ENCODE measurements around the gene SMYD4. TPM values are rescaled to one million over a fixed set of nuclear protein-coding genes. Genes with fewer than 3 reads are reported as not detected.
A peak's percentile ranks its signal among the peaks of the same experiment; 100 is the strongest.

The SMYD4 gene
- 10 to 100 TPM in 4 of 8 experiments, 1 to 10 TPM in 4; 5.4 to 16.6 (median 9.8) TPM for total RNA-seq

- in situ Hi-C loops (cut with MboI; ENCODE audit: low pct_unique_long_range_greater_than_20kb in 2 of 9, low sequenced_read_pairs in 9 of 9, unreplicated experiment in 9 of 9) = no loop called here
- Histone ChIP-seq H3K4me3 (peak within 1 kb of the TSS; percentile 64 to 90 (median 86)), H3K27ac (peak within 1 kb of the TSS; percentile 16 to 51), H3K4me1 (replicated peaks in 1 of 2) (peaks cover 7% of the 10 kb centered on the region in 2 donors)
- ATAC-seq (replicated peaks in 6 of 8) = peak; percentile 97 to 99 (median 99)
- WGBS, 10 experiments = 0% methylated on average over 1 of the region's 83 CpGs; no CpG with 5 or more reads in 9 of the 10 experiments
Observed at GRCh38 chr17:1829592-1830257, at the start of gene SMYD4, which contains the start of gene RPA1. TSS of gene SMYD4 (minus strand) at chr17:1829902. CDS start at chr17:1827994, 1,908 bp downstream. TSS of gene RPA1 (plus strand) at chr17:1830005. CDS start at chr17:1830094, 89 bp downstream.

- WGBS, 10 experiments = 17 to 100% (median 92%) methylated on average over 1 to 13 of the region's 17 CpGs; no CpG with 5 or more reads in 2 of the 10 experiments
- Histone ChIP-seq H3K4me1 (replicated peaks in 1 of 2) (no peaks in the 10 kb centered on the region), H3K27ac (no peak overlapping the region), H3K4me3 (no peak overlapping the region)
- in situ Hi-C loops (cut with MboI; ENCODE audit: low pct_unique_long_range_greater_than_20kb in 2 of 9, low sequenced_read_pairs in 9 of 9, unreplicated experiment in 9 of 9) = loop anchor here in 1 of 9 experiments (25.0 kb wide), 1 partner anchor 384 kb away; no protein-coding TSS in a partner anchor
- no peak for ATAC-seq (replicated peaks in 6 of 8)
Observed at GRCh38 chr17:1878419-1879121, 48.9 kb upstream of the SMYD4 start.

- WGBS, 10 experiments = 70 to 100% (median 94%) methylated on average over 1 to 4 of the region's 4 CpGs; no CpG with 5 or more reads in 1 of the 10 experiments
- Histone ChIP-seq H3K4me3 (no peak overlapping the region), H3K27ac (no peak overlapping the region), H3K4me1 (replicated peaks in 1 of 2) (no peaks in the 10 kb centered on the region)
- in situ Hi-C loops (cut with MboI; ENCODE audit: low pct_unique_long_range_greater_than_20kb in 2 of 9, low sequenced_read_pairs in 9 of 9, unreplicated experiment in 9 of 9) = loop anchor here in 1 of 9 experiments (25.0 kb wide), 1 partner anchor 387 kb away; no protein-coding TSS in a partner anchor
- no peak for ATAC-seq (replicated peaks in 6 of 8)
Observed at GRCh38 chr17:1875597-1875996, 45.9 kb upstream of the SMYD4 start.

- H3K4me3 ChIP-seq = no peak overlapping the region
- no peaks in the 10 kb centered on the region for H3K4me1 ChIP-seq (replicated peaks in 1 of 2)
- 92 to 100% (median 98%) methylated on average over 1 to 8 of the region's 9 CpGs for WGBS, 10 experiments
- in situ Hi-C loops (cut with MboI; ENCODE audit: low pct_unique_long_range_greater_than_20kb in 2 of 9, low sequenced_read_pairs in 9 of 9, unreplicated experiment in 9 of 9) = no loop called here
- no peak for ATAC-seq (replicated peaks in 6 of 8)
- no peak overlapping the region for H3K27ac ChIP-seq
Observed at GRCh38 chr17:1873418-1873817, 43.7 kb upstream of the SMYD4 start.

- H3K27ac ChIP-seq = no peak overlapping the region
- in situ Hi-C loops (cut with MboI; ENCODE audit: low pct_unique_long_range_greater_than_20kb in 2 of 9, low sequenced_read_pairs in 9 of 9, unreplicated experiment in 9 of 9) = no loop called here
- WGBS, 10 experiments = 63 to 100% (median 87%) methylated on average over 1 to 4 of the region's 4 CpGs
- no peak overlapping the region for H3K4me3 ChIP-seq
- ATAC-seq (replicated peaks in 6 of 8) = no peak
- no peaks in the 10 kb centered on the region for H3K4me1 ChIP-seq (replicated peaks in 1 of 2)
Observed at GRCh38 chr17:1872976-1873375, 43.3 kb upstream of the SMYD4 start.

- in situ Hi-C loops (cut with MboI; ENCODE audit: low pct_unique_long_range_greater_than_20kb in 2 of 9, low sequenced_read_pairs in 9 of 9, unreplicated experiment in 9 of 9) = no loop called here
- WGBS, 10 experiments = 88 to 100% (median 100%) methylated on average over 1 to 5 of the region's 12 CpGs; no CpG with 5 or more reads in 3 of the 10 experiments
Observed at GRCh38 chr17:1872254-1872653, 42.6 kb upstream of the SMYD4 start.

GRCh38 chr17:1871756-1872155 is 42.1 kb upstream of the SMYD4 start:
- no peak for ATAC-seq (replicated peaks in 6 of 8)
- 67 to 100% (median 85%) methylated on average over 1 to 5 of the region's 5 CpGs for whole genome bisulfite sequencing, 10 experiments
- in situ Hi-C loops (cut with MboI; ENCODE audit: low pct_unique_long_range_greater_than_20kb in 2 of 9, low sequenced_read_pairs in 9 of 9, unreplicated experiment in 9 of 9) = no loop called here
- no peak overlapping the region for H3K27ac ChIP-seq
- H3K4me3 ChIP-seq = no peak overlapping the region
- H3K4me1 ChIP-seq (replicated peaks in 1 of 2) = no peaks in the 10 kb centered on the region

More at GRCh38 chr17:1872254-1872653, 42.6 kb upstream of the SMYD4 start:
- ATAC-seq (replicated peaks in 6 of 8) = no peak
- Histone ChIP-seq H3K27ac (no peak overlapping the region), H3K4me3 (no peak overlapping the region), H3K4me1 (replicated peaks in 1 of 2) (no peaks in the 10 kb centered on the region)

- ATAC-seq (replicated peaks in 6 of 8) = no peak
- WGBS, 10 experiments = 79 to 100% (median 96%) methylated on average over 1 to 3 of the region's 3 CpGs; no CpG with 5 or more reads in 2 of the 10 experiments
- Histone ChIP-seq H3K4me1 (replicated peaks in 1 of 2) (no peaks in the 10 kb centered on the region), H3K4me3 (no peak overlapping the region), H3K27ac (no peak overlapping the region)
- in situ Hi-C loops (cut with MboI; ENCODE audit: low pct_unique_long_range_greater_than_20kb in 2 of 9, low sequenced_read_pairs in 9 of 9, unreplicated experiment in 9 of 9) = no loop called here
Observed at GRCh38 chr17:1870592-1870991, 40.9 kb upstream of the SMYD4 start.

- in situ Hi-C loops (cut with MboI; ENCODE audit: low pct_unique_long_range_greater_than_20kb in 2 of 9, low sequenced_read_pairs in 9 of 9, unreplicated experiment in 9 of 9) = no loop called here
- 86 to 100% (median 90%) methylated on average over 1 to 5 of the region's 8 CpGs; no CpG with 5 or more reads in 3 of the 10 experiments for WGBS, 10 experiments
- ATAC-seq (replicated peaks in 6 of 8) = no peak
Observed at GRCh38 chr17:1868090-1868489, 38.4 kb upstream of the SMYD4 start.

GRCh38 chr17:1867307-1867706 is 37.6 kb upstream of the SMYD4 start:
- 80 to 100% (median 100%) methylated on average over 1 to 3 of the region's 3 CpGs; no CpG with 5 or more reads in 4 of the 10 experiments for WGBS, 10 experiments
- Histone ChIP-seq H3K27ac (no peak overlapping the region), H3K4me1 (replicated peaks in 1 of 2) (no peaks in the 10 kb centered on the region), H3K4me3 (no peak overlapping the region)
- in situ Hi-C loops (cut with MboI; ENCODE audit: low pct_unique_long_range_greater_than_20kb in 2 of 9, low sequenced_read_pairs in 9 of 9, unreplicated experiment in 9 of 9) = no loop called here
- no peak for ATAC-seq (replicated peaks in 6 of 8)

More at GRCh38 chr17:1868090-1868489, 38.4 kb upstream of the SMYD4 start:
- Histone ChIP-seq H3K27ac (no peak overlapping the region), H3K4me3 (no peak overlapping the region), H3K4me1 (replicated peaks in 1 of 2) (no peaks in the 10 kb centered on the region)

- no peak overlapping the region for H3K4me3 ChIP-seq
- H3K4me1 ChIP-seq (replicated peaks in 1 of 2) = no peaks in the 10 kb centered on the region
- H3K27ac ChIP-seq = no peak overlapping the region
- WGBS, 10 experiments = 47 to 92% (median 87%) methylated on average over 6 to 16 of the region's 17 CpGs
- no peak for ATAC-seq (replicated peaks in 6 of 8)
- in situ Hi-C loops (cut with MboI; ENCODE audit: low pct_unique_long_range_greater_than_20kb in 2 of 9, low sequenced_read_pairs in 9 of 9, unreplicated experiment in 9 of 9) = no loop called here
Observed at GRCh38 chr17:1865252-1866037, 35.7 kb upstream of the SMYD4 start.

- H3K4me1 ChIP-seq (replicated peaks in 1 of 2) = no peaks in the 10 kb centered on the region
- H3K4me3 ChIP-seq = no peak overlapping the region
- no peak overlapping the region for H3K27ac ChIP-seq
- in situ Hi-C loops (cut with MboI; ENCODE audit: low pct_unique_long_range_greater_than_20kb in 2 of 9, low sequenced_read_pairs in 9 of 9, unreplicated experiment in 9 of 9) = no loop called here
- ATAC-seq (replicated peaks in 6 of 8) = no peak
- WGBS, 10 experiments = 60 to 100% (median 96%) methylated on average over 2 to 12 of the region's 16 CpGs
Observed at GRCh38 chr17:1861391-1862010, 31.8 kb upstream of the SMYD4 start.

Data from motor neuron (in vitro differentiated cells).